HG03442 (cell line): ENCODE measurements around the gene MFRP.

Experiments used
- ATAC-seq: cut with Tn5 transposase; IDR thresholded peaks from one replicate; pipeline ENCODE4 v1.9.1; 2021; ENCODE audit warnings: mild to moderate bottlenecking, moderate library complexity; ENCODE audit not compliant: unreplicated experiment

The MFRP gene

DNA sequence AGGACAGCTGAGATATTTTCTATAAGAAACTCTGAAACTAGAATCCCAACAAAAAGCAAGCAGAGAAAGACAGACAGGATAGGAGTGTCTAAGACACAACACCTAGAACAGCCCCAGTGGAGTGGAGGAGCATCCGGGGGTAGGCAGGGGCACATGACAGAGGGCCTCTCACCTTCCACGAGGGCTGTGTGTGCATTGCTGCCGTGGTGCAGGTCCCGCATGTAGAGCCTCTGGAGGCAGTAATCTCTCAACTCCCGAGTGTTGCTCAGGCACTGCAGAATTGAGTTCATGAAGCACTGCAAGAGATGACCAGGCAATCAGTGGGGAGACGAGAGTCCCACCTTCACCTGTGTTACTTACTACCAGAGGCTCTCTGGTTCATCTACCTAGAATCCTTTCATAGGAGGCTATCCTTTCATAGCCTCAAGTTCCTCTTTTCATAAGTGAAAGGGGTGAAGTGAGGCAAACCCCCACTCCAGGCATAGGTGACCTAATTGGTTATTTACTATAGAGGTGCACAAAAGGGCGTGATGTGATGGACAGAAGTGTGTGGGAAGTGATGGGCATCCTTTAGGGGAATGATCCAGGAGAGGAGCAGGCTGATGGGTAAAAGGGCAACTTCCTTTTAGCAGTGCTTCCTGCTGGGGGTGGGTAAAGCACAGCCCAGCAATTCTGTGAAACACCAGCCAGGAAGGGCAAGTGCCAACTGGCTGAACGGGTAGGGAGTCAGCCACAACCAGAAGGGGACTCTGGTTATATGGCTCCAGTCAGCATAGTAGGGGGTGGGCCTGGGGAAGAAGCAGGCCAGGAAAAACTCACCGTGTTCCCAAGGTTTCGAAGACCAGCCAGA, 13.1 kb upstream of the MFRP start:
- ATAC-seq, result no peak

DNA sequence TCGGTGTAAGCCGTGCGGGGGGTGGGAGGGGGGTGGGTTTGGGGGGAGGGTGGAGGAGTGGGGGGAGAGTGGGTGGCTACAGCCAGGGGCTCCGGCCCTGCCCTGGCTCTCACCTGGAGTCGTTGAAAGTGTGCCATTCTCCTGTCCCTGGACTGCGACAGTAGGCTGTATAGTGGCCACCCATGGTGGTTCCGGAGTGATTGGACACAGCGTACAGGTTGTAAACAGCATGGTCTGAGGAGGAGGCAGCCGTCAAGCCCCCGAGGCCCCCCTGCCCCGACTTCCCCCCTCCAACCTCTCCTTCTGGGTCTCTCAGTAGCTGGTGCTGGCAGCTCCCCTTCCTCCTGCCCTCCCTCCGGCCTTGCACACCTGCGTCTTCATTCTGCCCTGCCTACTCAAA, 10.6 kb upstream of the MFRP start:
- no peak for ATAC-seq

DNA sequence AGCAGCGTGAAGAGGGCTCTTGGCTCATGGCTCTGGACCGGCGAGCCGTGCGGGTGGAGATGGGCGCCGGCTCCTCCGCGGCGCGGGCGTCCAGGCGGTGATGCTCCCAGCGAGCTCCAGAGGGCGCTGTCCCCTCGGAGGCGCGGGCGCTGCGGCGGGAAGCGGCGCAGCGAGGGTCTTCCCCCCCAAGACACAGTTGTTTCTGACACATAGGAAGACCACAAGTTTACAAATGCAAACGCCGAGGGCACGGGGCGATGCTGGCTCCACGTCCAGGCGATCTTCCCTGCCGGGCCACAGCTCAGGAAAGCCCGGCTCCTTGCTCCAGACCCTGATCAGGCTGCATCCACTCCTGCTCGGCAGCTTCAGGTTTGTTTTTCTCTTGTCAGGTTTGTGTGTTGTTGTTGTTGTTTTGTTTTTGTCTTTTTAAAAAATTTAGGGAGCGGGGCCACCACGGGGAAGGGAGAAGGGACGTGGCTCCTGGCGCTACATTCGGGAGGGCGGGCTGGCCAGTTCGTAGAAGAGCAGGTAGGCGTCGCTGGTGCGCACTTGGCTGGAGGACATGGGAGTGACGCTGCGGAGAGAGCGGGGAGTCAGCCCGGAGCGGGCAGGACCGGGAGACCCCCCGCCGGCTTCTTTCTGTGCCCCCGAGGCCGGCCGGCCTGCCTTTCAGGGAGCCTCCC, 10.0 kb upstream of the MFRP start:
- ATAC-seq, result peak; percentile 64

DNA sequence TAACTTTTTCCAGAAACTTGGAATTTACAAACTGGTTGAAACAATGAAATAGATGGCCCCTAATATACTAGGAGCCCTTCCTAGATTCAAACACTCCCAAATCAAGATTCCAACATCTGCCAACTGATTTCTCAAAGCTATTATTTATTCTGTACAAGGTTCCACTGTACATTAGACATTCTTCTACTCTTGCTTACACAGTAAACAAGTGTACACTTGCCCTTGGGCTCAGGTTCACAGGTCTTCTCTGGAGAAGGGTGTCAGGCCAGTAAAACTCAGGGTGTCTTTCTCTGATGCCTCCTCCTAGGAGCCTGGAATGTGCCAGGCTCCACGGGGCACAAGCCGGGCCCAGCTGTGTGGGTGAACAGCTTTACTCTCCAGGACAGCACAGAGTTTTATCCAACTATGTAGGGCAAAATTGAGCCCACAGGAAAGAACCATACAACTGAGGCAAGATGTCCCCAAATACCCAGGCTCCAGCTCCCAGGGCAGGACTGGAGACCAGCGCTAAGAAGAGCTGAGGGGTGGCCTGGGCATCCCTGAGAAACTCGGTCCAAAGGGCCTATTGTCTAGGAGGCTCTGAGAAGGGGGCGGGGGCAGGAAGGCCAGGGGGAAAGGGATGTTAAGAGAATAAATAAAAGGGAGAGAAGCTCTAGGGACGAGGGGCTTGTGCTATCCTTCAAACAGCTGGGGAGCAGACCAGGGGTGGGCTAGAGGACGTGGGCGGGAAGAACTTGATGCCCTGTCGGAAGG, 8.8 kb upstream of the MFRP start:
- no peak for ATAC-seq

DNA sequence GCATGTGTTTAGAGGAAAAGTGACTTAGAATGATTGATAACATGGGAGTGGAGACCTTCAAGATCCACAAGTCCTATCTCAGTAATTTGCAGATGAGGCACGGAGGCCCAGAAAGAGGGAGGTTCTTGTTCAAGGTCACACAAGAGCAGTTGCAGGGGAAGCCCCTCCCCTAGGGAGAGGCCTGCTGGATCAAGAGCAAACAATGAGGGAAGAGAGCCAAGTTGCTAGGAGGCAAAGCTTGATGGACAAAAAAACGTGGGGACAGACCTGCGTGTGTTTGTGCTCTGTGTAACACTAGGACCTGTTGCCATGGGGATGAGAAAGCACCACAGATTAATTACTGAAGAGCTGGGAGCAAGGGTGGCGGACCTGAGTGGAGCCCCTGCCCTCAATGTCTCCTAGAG, 6.4 kb upstream of the MFRP start:
- ATAC-seq, result no peak

DNA sequence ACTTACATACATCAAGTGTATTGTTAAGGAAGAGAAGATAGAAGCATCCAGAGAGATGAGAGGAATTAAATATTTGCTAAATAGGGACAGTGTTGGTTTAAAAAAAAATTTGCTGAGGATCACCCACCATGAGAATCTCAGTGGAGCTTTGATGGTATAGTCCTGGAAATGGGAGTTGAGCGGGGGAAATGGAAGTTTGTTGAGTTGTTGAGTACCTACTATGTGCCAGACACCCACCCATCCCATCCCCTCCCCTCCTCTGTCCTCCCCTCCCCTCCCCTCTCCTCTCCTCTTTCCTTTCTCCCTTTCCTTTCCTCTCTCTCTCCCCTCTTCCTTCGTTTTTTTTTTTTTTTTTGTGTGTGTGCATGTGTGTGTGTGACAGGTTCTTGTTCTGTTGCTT, 4.7 kb upstream of the MFRP start:
- no peak for ATAC-seq

DNA sequence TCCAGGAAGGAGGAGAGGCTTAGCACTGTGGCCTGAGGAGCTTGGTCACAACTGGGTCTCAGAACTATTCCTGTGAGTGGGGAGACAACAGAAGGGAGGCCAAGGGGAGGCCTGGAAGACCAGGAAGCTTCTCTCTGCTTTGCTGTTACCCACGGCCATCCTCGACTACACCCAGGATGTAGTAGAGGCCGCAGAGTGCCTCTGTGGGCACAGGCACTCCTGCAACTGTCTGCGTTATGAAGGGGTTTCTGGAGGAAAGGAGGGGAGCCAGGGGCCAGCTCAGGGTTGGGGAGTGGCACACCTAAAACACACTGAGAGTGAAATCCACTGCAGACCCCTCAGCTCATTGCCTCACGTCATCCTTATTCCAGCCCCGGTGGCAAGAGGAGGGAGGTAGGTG, 3.8 kb upstream of the MFRP start:
- no peak for ATAC-seq

DNA sequence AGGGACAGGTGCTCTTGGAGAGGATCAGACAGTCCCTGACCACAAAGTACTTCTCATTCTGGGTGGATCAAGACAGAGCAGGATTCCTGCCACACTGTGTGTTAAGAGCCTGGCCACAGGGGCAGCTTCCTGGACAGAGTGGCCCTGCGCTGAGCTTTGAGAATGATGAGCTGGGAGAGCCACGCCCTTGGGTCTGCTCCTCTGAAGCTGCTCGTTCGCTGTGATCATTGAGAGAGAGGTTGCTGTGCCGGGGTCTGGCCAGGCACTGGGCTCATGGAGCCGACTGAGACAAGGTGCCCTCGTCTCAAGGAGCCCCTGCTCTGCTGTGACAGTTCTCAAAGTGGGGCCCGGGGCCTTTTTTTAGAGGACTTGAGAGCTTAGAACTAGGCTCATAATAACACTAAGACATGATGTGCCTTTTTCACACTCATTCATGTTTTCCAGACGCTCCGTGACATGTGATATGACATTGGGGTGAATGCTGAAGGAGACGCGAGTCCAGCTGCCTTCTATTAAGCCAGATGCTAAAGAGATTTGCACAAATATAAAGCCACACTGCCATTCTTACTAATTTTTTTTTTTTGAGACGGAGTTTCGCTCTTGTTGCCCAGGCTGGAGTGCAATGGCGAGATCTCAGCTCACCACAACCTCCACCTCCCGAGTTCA, 1.6 kb upstream of the MFRP start:
- no peak for ATAC-seq

DNA sequence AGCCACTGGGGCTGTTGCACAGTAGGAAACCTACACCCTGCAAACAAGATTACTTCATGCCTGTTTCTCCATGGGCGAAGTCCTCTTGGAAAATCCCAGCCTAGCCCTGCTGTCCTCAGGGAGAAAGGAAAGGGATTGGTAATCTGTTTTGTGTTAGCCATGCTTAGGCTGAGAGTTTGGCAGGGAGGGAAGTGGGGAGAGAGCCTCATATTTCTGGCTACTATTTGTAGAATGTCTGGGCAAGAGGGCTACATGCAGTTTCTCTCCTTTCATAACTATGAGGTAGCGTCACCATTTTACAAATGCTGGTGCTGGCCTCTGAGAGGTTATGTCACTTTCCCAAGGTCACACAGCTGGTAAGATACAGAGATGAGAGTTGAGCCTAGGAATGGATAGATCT, 737 bp upstream of the MFRP start:
- no peak for ATAC-seq

DNA sequence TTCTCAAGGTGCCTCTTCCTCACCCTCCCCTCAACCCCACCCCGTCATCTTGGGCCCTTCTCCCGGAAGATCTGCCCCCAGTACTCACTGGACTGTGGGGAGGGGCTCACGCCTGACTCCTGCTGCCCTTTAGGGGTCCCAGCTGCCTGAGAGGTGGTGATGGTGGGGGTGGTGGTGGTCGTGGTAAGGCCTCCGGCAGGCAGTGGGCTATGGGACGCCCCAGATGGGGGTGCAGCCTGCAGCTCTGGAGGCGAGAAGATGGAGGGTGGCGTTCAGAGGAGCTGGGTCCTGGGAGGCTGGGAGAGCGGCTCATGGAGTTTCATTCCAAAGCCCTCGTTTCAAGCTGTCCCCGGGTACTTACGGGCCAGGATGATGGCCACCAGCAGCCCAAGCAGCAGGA, 820 bp downstream of the MFRP start:
- no peak for ATAC-seq

DNA sequence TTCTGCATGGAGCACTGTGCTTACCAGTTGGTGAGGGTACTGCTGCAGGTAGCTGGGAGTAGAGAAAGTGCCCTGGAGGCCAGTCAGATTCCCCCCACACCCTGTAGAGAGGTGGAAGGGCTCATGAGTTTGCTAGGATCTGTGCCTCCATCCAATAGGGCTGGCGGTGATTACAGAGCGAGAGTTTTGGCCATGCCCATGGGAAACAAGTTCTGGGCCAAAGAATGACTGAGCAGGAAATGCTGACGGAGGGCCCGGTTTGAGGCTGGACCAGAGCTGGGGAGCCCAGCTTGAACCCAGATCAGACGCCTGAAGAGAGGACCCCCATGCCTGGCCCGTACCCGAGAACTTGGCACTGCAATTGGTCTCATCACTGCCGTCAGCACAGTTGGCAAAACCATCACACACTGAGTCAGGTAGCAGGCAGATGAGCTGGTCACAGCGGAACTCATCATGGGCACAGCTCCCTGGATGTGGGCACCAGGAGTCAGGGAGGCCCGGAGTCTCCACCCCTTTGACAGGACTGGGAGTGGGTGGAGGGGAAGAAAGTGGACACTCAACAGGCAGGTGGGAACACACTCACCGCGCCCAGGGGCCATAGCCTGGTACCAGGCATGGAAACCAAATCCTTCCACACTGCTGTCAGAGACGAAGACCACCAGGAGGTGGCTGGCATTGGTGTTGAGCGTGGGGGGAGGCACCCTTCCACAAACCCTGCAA, 2.1 kb downstream of the MFRP start:
- ATAC-seq, result no peak

DNA sequence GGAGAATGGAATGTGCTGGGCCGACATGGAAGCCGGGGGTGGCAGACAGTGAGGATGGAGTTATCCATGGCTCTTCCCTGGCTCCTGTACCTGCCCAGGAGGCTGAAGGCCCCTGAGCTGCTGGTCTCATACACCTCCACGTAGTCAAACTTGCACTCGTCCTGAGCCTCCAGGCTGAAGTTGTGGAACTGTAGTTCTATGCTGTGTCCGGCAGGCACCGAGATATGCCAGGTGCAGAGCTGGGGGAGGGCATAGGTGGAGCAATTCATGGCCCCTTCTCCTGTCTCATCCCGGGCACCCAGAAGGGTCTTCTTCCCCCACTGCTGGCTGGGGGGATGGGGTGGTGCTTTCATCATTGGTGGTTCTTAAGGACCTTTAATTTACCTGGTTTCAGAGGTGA, 2.8 kb downstream of the MFRP start:
- ATAC-seq, result no peak

DNA sequence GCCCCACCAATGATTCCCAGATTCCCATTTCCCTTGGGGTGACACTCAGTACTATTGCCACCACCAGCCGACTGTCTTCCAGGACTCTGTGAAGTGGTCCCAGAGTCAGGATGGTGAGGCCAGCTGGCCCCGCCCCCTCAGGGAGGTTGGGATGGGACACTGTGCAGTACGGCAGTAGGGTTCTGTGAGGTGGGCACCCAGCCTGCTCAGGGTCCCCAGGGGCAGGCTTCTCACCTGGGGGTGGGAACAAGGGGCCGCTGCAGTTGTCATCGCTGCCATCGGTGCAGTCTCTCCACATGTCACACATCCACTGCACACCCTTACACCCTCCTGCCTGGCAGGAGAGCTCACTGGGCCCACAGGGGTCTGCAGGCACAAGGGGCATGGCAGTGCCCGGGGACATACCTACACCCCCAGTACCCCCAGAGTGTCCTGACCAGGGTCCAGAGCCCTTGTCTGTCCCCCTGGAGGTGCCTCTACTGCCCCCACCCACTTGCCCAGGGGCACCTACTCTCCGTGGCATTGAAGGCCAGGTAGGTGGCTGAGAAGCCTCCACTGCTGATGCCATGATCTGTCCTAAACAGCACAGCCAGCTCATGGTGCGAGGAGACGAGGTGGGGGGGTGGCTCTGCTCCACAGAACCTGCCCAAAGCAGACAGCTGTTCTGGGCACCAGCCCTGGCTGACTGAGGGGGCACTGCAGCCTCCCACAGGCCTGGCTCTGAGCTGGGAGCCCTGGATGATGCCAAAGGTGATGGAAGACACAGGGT, 4.0 kb downstream of the MFRP start:
- ATAC-seq, result no peak

DNA sequence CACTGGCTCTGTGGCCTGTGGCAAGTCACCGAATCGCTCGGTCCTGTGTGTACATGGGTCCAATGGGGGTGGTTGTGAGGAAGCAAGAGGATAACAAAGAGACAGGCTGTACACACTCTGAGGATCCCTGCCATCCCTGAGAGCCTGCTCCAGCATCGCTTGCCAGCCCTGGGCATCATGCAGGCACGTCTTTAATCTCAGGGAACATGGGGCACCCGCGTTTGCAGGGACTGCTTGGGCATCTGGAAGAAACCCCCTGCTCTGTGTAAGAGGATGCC, 4.5 kb downstream of the MFRP start:
- ATAC-seq, result no peak

DNA sequence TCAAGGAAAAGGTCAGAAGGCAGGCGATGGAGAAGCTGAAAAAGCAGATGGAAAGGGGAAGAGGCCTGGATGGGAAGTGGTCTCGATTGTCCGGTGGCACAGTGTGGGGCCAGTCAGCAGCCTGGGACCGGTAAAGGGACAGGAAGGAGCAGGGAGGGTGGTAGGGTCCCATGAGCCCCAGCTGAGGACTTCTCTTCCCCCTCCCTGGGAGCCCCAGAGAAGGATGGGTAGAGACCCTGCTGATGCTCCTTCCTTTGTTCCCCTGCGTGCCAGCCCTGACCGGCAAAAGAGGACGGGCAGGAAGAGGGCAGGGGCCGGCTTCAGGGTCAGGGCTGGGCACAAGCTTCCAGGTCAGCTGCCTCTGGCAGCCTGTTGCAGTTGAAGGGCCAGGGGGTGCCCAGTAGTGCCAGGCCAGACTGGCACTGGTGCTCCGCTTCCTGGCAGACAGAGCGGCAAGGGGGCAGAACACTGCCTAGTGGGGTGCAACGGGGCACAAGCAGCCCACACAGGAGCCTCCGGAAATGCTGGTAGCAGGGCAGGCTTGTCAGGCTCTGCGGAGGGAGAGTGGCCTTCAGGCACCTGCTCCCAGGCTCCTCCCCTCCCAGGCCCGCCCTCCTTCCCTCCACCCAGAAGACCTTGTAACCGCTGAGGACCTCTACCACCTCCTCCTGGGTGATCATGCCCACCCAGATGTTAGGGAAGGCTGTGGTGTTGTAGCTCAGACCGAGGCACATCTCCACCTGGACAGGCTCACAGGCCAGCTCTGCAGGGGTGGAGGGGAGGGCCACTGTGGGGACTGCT, 5.1 kb downstream of the MFRP start:
- no peak for ATAC-seq

DNA sequence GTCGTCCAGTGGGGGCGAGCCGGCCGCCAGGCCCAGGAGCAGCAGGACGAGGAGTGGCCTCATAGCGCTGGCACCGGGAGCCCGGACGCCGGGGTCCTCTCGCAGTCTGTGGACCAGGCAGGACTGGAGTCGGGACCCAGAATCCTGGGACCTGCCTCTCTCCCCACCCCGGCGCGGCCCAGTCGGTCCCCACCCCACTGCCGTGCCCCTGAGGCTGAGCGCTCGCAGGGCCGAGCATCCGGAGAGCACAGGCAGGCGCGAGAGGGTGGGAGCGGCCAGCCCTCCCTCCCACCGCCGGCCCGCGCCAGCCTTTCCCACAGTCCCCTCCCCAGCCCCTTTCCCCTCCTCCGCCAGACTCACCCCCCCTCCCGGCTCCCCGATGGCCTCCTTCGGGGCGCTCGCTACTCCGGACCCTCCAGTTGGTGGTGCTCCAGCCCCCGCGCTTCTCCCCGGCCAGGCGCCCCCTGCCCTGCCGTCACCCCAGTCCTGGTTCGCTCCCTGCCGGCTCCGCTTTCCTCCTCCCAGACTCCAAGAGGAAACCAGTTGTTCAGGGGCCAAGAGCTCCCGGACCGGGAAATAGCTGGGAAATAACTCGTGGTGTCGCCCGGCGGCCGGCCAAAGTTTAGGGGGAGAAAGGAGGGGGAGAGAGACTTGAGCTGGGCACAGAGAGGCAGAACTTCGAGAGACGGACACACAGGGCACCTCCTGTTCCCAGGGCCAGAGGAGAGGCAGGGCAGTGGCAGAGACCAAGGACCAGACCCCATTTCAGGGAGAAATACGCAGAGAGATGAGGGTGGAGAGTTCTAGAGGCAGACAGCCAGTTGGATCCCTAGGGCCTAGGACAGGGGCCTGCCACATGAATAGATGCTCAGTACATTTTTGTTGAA, 5.9 kb downstream of the MFRP start, which contains the start of gene C1QTNF5:
Gene C1QTNF5, minus strand, starts transcription at position 549 of the 887 bp plus-strand sequence. Its CDS starts 486 bp downstream, at position 63.
- no peak for ATAC-seq

DNA sequence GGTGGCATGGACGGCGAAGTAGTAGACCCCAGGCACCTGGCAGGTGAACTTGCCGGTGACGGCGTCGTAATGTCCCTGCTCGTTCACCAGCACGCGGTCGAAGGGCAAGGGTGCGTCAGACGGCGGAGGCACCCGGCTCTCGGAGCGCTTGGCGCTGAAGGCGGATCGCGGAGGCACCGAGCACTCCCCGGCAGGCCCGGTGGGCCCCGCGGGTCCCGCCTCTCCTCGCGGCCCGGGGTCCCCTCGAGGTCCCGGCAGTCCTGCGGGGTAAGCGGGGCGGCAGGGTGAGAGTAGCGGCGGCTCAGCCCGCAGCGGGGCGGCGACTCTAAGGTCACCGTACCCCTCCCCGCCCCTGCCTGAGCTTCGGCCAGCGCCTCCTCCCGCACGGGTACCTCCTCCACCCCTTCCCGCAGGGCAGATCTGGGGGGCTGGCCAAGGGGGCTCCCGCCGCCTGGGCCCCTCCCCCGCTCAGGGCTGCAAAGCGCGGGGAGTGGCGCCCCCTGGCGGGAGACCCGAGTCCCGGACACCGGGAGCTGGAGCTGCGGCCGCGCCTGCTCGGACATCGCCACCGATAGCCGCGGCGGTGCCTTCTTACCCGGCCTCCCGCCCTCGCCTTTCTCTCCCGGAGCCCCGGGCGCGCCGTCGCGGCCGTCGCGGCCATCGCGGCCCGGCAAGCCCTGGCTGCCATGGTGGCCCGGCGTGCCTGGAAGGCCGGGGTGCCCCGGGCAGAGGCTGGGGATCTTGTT, 6.7 kb downstream of the MFRP start:
- ATAC-seq, result no peak
